OCI-LY7 (cell line): ENCODE data around the gene SNAP25. TPM values are rescaled to one million over a fixed set of nuclear protein-coding genes. Genes with fewer than 3 reads are reported as not detected.

Experiments
- BruUV-seq: library from RNA; stranded (reverse); fragments of 400-500 nt; replicated peaks from 2 replicates; lab custom pipeline; 2021; lab: Mats Ljungman, UMichigan
- CTCF ChIA-PET: fragments of 300-600 bp; sonication (Branson Sonifier 250); formaldehyde crosslinking; loops from one replicate; lab custom pipeline; 2022; ENCODE audit warnings: antibody characterized with exemption; ENCODE audit not compliant: unreplicated experiment; lab: Charles Lee
- POLR2A ChIA-PET: fragments of 300-600 bp; sonication (Branson Sonifier 250); formaldehyde crosslinking; loops from one replicate; lab custom pipeline; 2022; ENCODE audit warnings: antibody characterized with exemption; lab: Charles Lee
- DNase-seq: peaks from one replicate; pipeline ENCODE4 v3.0.0-alpha.2; 2015; ENCODE audit warnings: low spot score
- H2AFZ ChIP-seq: fragments of 200-600 bp; sonication (generic), shearing (Covaris generic); 2 replicates; pipeline ENCODE4 v1.6.1; 2014; ENCODE audit warnings: mild to moderate bottlenecking, antibody characterized with exemption, low read length, moderate library complexity
- H3K27ac ChIP-seq: fragments of 200-600 bp; sonication (generic); 2 replicates; pipeline ENCODE4 v1.5.1; 2014; ENCODE audit warnings: mixed run types, low read depth, mild to moderate bottlenecking, moderate library complexity, low read length, inconsistent platforms; ENCODE audit not compliant: poor library complexity, severe bottlenecking
- H3K36me3 ChIP-seq: fragments of 200-600 bp; sonication (generic); 2 replicates; pipeline ENCODE4 v1.6.1; 2014; ENCODE audit warnings: mild to moderate bottlenecking, antibody characterized with exemption, low read length, moderate library complexity, mixed read lengths; ENCODE audit not compliant: insufficient read depth
- H3K4me1 ChIP-seq: fragments of 200-600 bp; sonication (generic); 2 replicates; pipeline ENCODE4 v1.5.1; 2014; ENCODE audit warnings: mild to moderate bottlenecking, low read length; ENCODE audit not compliant: insufficient read depth, poor library complexity, severe bottlenecking
- H3K4me2 ChIP-seq: fragments of 200-600 bp; sonication (generic); 2 replicates; pipeline ENCODE4 v1.6.1; 2014; ENCODE audit warnings: mild to moderate bottlenecking, low read length
- H3K4me3 ChIP-seq: fragments of 200-600 bp; sonication (generic); 2 replicates; pipeline ENCODE4 v1.5.1; 2014; ENCODE audit warnings: mild to moderate bottlenecking, low read depth, low read length; ENCODE audit not compliant: poor library complexity, severe bottlenecking
- H3K79me2 ChIP-seq: fragments of 200-600 bp; sonication (generic); 2 replicates; pipeline ENCODE4 v1.6.1; 2016; ENCODE audit warnings: low read depth, mild to moderate bottlenecking, low read length, moderate library complexity, mixed read lengths; ENCODE audit not compliant: insufficient read depth
- H3K9me2 ChIP-seq: fragments of 200-600 bp; sonication (generic); 2 replicates; pipeline ENCODE4 v1.6.1; 2016; ENCODE audit warnings: mild to moderate bottlenecking, low read length, mixed read lengths; ENCODE audit not compliant: insufficient read depth
- H3K9me3 ChIP-seq: fragments of 200-600 bp; sonication (generic); 2 replicates; pipeline ENCODE4 v1.6.1; 2014; ENCODE audit warnings: mild to moderate bottlenecking, mixed run types, low read length, mixed read lengths
- H4K20me1 ChIP-seq: fragments of 200-600 bp; sonication (generic); 2 replicates; pipeline ENCODE4 v1.6.1; 2014; ENCODE audit warnings: mild to moderate bottlenecking, antibody characterized with exemption, low read length, moderate library complexity, mixed read lengths; ENCODE audit not compliant: insufficient read depth
- CTCF ChIP-seq: fragments of 200-600 bp; sonication (generic); conservative IDR thresholded peaks from 2 replicates; pipeline ENCODE4 v1.5.1; 2014; ENCODE audit warnings: mild to moderate bottlenecking, antibody characterized with exemption, low read length, moderate library complexity, mixed read lengths
- EZH2phosphoT487 ChIP-seq: fragments of 200-600 bp; sonication (generic); IDR thresholded peaks from 2 replicates; pipeline ENCODE4 v1.6.1; 2018; ENCODE audit warnings: low read depth, borderline replicate concordance, mild to moderate bottlenecking, mixed run types, antibody characterized with exemption, low read length, moderate library complexity, mixed read lengths
- intact Hi-C: fragments of 100-400 bp; cut with micrococcal nuclease; formaldehyde crosslinking; loops from one replicate; pipeline ENCODE4 v1.10.0; 2022; ENCODE audit not compliant: unreplicated experiment
- small RNA-seq: library from RNA; depleted of rRNA; stranded (forward); fragments of <200 nt; gene quantifications from one replicate; pipeline ENCODE3, GENCODE V24; 2014
- total RNA-seq, 2 experiments: library from RNA; depleted of rRNA in 1 of 2; stranded (reverse); fragments of >200 nt in 1 of 2; shearing (Covaris generic) in 1 of 2; gene quantifications; 2 replicates each; pipeline ENCODE4 v1.2.3, GENCODE V29; 2014 to 2022

SNAP25 gene
- total RNA-seq, 2 experiments from 2014 or later, result not detected

GRCh38 chr20:10352934-10353824, 134.5 kb downstream of the SNAP25 start:
- H3K27ac ChIP-seq, result no peak overlapping the region
- H3K79me2 ChIP-seq, result no peaks in the 10 kb centered on the region
- ChIA-PET CTCF (no interaction called here), POLR2A (interaction anchor here (0.7 kb wide), 1 partner anchor 638 kb away, joined by 3 read pairs; no protein-coding TSS in a partner anchor)
- no peak overlapping the region for H3K4me3 ChIP-seq
- no peaks in the 10 kb centered on the region for H3K9me2 ChIP-seq
- H3K4me1 ChIP-seq, result no peaks in the 10 kb centered on the region
- no TSS peak for BruUV-seq
- H3K4me2 ChIP-seq, result no peak overlapping the region
- no peaks in the 10 kb centered on the region for H3K9me3 ChIP-seq
- intact Hi-C loops, result no loop called here
- no peak for TF ChIP-seq CTCF
- no peak for TF ChIP-seq EZH2phosphoT487
- H2AFZ ChIP-seq, result no peak overlapping the region
- H3K36me3 ChIP-seq, result no peaks in the 10 kb centered on the region
- no peak for DNase-seq
- H4K20me1 ChIP-seq, result no peaks in the 10 kb centered on the region

- Histone ChIP-seq H3K9me3 (no peaks in the 10 kb centered on the region), H3K79me2 (no peaks in the 10 kb centered on the region), H3K4me3 (no peak overlapping the region), H3K4me1 (no peaks in the 10 kb centered on the region), H3K27ac (no peak overlapping the region), H4K20me1 (no peaks in the 10 kb centered on the region), H2AFZ (no peak overlapping the region), H3K4me2 (no peak overlapping the region), H3K9me2 (no peaks in the 10 kb centered on the region), H3K36me3 (no peaks in the 10 kb centered on the region)
- ChIA-PET POLR2A (no interaction called here), CTCF (no interaction called here)
- no TSS peak for BruUV-seq
- TF ChIP-seq CTCF (no peak), EZH2phosphoT487 (no peak)
- DNase-seq, result no peak
- intact Hi-C loops, result no loop called here
Observed at GRCh38 chr20:10356628-10357027, 138.0 kb downstream of the SNAP25 start.

Small RNAs within 50 kb of the gene (small RNA-seq; reads per million reads assigned to genes)
- gene HIGD1AP15, result not detected

Other genes starting within 250 kb of the SNAP25 start
- gene ANKEF1, start 183.8 kb upstream of the SNAP25 start, total RNA-seq (2014; rRNA removed; shearing (Covaris generic)), result 1.1 and 2.0 TPM in 2 replicates
- 4.7 and 6.4 TPM in 2 replicates for gene ANKEF1, start 183.8 kb upstream of the SNAP25 start, total RNA-seq (2022)
- 1.0 and 1.4 TPM in 2 replicates for gene MKKS, start 215.4 kb downstream of the SNAP25 start, total RNA-seq (2014; rRNA removed; shearing (Covaris generic))
- gene MKKS, start 215.4 kb downstream of the SNAP25 start, total RNA-seq (2022), result 5.6 and 5.9 TPM in 2 replicates
- 3.4 and 4.1 TPM in 2 replicates for gene SLX4IP, start 216.5 kb downstream of the SNAP25 start, total RNA-seq (2014; rRNA removed; shearing (Covaris generic))
- 8.7 and 9.2 TPM in 2 replicates for gene SLX4IP, start 216.5 kb downstream of the SNAP25 start, total RNA-seq (2022)